ENCODE data around the gene FTSJ1.

The FTSJ1 gene

DNA sequence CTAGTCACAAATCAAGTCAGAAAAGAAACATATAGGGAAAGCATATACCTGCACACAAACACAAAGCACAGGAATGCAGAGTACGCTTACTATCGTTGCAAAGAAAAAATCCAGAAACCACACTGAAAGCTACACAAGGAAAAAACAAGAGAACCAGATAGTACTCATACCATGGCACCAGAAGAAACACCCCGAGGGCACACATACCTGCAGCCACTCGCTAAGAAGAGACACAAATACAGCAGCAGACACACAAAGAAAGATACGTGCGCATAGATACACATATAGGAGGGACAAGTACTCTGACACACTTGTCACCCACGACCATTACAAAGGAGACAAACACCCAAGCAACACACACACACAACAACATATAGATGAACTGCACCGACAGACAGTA, 4.5 kb upstream of the FTSJ1 start:
- DNase-seq = no peak

DNA sequence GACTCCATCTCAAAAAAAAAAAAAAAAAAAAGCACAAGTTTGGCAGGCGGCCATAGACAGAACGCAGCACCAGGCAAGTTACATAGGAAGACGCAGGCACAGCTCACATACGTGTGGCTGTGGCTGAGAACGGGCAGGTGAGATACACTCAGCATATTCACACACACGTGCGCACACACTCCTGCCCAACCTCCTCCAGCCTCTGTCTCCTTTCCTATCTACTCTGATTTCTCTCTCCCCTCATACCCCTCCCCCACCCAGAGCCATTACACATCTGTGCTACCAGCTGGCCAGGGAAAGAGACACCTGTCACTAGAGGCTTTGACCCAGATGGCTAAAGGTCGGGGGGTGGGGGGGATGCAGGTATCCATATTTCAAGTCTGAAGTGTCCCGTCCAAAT, 3.8 kb upstream of the FTSJ1 start:
- no peak for DNase-seq

- DNase-seq = no peak
Measured at GRCh38 chrX:48472851-48473703, 2.9 kb upstream of the FTSJ1 start.

- no peak for DNase-seq
Measured at GRCh38 chrX:48473704-48473990, 2.4 kb upstream of the FTSJ1 start.

GRCh38 chrX:48474127-48474526, 1.9 kb upstream of the FTSJ1 start:
- DNase-seq = peak; percentile 26

- no peak for DNase-seq
Measured at GRCh38 chrX:48474581-48474980, 1.4 kb upstream of the FTSJ1 start.

- DNase-seq = no peak
Measured at GRCh38 chrX:48475296-48475695, 703 bp upstream of the FTSJ1 start.

- no peak for DNase-seq
Measured at GRCh38 chrX:48476919-48477318, 920 bp downstream of the FTSJ1 start.

DNA sequence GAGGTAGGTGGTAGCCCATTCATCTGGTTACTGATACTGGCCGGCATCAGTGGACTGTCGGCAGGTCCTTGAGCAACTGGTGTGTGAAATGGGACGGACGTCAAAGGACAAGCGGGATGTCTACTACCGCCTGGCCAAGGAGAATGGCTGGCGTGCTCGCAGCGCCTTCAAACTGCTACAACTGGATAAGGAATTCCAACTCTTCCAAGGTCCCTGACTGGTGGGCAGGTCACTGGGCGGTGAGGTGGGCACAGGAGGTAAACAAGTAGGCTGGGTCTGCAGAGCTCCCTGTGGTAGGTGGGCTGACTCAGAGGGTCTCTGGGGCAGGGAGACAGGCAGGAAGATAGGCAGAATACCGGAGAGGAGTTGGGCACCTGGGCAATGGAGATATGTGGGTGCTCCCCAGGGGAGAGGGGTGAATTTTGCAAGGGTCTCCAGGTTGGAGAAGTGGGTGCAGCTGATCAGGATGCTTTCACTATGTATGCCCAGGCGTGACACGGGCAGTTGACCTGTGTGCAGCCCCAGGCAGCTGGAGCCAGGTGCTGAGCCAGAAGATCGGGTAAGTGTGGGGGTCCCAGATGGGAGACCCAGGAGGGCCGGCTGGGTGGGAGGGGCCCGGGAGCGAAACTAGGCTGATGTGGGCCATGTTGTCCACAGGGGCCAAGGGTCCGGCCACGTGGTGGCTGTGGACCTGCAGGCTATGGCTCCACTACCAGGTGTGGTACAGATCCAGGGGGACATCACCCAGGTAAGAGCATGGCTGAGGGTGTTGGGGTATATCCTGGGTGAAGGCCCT, 2.2 kb downstream of the FTSJ1 start:
- DNase-seq = no peak

DNA sequence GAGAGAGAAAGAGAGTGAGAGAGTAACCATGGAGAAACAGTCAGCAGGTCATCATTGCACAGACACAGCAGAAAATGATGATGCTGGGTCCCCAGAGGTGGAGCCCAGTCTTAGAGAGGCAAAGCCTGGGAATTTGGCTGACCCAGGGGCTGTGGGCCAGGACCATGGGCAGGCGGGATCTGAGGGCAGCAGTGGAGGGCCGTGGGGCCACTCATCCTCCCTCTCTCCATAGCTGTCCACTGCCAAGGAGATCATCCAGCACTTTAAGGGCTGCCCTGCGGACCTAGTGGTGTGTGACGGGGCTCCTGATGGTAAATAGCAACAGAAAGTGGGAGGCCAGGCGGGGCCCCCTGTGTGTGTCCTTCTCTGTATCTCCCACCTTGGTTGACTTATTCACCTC, 2.8 kb downstream of the FTSJ1 start:
- DNase-seq = no peak

- DNase-seq = no peak
Measured at GRCh38 chrX:48480142-48480541, 4.1 kb downstream of the FTSJ1 start.

GRCh38 chrX:48480583-48480982, 4.6 kb downstream of the FTSJ1 start:
- no peak for DNase-seq

DNA sequence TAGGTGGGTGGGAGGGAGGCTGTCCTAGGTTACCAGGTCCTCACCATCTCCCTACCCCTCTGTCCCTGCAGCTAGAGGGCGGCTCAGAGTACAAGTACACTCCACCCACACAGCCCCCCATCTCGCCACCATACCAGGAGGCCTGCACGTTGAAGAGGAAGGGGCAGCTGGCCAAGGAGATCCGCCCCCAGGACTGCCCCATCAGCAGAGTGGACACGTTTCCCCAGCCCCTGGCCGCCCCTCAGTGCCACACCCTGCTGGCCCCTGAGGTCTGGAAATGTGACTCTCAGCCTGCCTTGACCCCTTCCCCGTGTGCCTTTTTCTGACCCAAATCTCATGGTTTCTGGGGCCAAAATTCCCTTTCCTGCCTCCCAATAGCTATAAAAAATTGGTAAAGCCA, 6.5 kb downstream of the FTSJ1 start:
- no peak for DNase-seq

DNA sequence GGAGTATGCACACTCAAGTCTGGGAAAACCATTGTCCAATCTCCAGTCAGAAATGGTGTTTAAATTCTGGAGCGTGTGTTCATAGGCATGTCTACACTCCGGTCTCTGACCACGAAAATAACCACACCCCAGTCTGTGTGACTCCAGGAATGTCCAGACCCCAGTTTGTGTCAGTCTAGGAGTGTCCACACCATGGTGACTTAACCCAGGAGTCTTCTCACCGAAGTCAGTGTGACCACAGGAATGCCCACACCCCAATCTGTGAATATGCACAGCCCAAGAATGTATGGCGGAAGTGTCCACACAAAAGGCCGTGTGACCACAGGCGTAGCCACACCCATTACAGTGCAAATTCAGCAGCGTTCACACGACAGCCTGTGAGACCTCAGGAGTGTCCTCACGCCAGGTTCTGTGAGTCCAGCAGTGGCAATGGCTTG, 11.4 kb downstream of the FTSJ1 start:
- DNase-seq = peak; percentile 93

DNA sequence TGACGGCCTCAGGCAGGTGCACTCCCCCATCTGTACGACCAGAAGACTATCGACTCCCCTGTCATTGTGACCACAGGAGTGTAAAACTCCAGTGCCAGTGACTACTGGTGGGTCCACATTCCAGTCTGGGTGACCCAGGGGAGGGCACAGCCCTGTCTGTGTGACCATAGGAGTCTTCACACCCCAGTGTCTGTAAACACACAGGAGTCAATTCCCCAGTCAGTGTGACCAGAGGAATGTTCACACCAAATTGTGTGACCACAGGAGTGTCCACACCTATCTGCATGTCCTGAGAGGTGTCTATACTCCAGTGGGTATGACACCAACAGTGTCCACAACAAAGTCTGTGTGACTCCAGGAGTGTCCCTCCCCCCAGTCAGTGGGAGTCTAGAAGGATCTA, 12.0 kb downstream of the FTSJ1 start:
- no peak for DNase-seq

- DNase-seq = no peak
Measured at GRCh38 chrX:48489296-48489695, 13.3 kb downstream of the FTSJ1 start.

GRCh38 chrX:48489892-48490291, 13.9 kb downstream of the FTSJ1 start:
- DNase-seq = no peak

DNA sequence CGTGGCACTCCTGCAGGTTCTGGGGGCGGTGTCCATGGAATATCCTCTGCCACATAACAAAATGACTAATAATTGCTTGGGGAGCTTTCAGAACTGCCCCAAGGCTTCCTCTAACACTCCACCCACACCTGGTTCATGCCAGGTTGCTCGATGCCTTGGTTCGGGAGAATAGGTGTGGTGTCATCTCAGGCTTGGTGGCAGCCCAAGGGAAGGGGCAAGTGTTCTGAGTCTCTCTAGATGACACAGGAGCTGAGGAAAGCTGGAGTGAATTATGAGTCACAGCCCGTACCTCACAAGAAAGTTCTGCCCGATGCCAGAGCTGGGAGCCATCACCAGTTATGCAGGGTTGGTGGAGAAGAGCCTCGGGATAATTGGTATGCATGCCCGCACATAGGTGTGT, 14.7 kb downstream of the FTSJ1 start:
- peak; percentile 36 for DNase-seq

DNA sequence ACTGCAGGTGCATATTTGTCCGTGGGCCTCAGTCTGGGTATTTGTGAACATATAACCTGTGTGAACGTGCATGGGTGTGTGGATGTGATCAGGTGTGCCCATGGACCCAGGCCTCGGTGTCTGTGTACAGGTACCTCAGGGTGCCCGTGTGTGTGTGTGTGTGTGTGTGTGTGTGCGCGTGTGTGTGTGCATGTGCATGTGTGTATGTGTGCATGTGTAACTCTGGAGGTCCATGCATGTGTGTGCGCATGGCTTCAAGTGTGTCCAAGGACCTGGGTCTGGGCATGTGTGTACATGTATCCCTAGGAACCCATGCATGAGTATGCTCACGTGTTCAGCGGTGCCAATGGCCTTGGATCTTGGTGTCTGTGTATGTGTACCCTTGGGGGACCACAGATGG, 15.8 kb downstream of the FTSJ1 start:
- DNase-seq = no peak

- peak; percentile 64 for DNase-seq
Measured at GRCh38 chrX:48492293-48492910, 16.4 kb downstream of the FTSJ1 start.

DNA sequence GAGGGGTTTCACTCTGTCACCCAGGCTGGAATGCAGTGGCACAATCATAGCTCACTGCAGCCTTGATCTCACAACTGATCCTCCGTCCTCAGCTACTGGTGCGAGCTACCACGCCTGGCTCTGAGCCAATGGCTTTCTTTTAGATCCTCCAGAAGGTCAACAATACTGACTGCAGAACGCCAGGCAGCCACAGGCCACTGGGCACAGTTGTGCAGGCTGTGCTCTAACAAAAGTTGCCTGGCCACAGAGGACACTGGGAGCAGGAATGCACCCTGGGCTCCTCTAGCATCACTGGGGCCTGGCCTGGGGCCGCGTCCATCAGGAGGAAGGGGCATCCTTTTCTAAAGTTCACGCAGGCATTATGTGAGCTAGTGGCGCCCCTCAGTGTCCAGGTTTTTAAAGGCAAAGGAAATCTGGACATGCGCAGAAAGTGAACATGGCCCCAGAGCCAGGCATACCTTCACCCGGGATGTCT, 17.9 kb downstream of the FTSJ1 start:
- peak; percentile 47 for DNase-seq

GRCh38 chrX:48496660-48497059, 20.7 kb downstream of the FTSJ1 start:
- peak; percentile 15 for DNase-seq

DNA sequence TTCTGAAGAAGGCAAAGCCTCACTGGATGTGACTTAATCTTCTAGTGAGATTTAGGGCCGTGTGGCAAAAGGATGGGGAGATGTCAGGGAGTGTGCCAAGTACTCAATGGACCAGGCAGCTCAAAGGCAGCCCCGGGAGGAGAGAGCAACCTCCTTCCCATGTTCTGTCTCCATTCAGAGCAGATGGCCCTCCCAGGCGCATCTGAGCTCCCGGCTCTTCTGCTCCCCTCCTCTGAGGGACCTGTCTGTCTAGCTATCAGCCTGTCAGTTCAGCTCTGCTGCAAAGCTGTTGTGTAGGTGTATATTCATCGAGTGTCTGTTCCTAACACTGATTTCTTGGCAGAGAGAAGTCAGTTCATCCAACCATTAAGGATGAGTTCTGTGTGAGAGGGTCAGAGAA, 21.9 kb downstream of the FTSJ1 start:
- DNase-seq = no peak

DNA sequence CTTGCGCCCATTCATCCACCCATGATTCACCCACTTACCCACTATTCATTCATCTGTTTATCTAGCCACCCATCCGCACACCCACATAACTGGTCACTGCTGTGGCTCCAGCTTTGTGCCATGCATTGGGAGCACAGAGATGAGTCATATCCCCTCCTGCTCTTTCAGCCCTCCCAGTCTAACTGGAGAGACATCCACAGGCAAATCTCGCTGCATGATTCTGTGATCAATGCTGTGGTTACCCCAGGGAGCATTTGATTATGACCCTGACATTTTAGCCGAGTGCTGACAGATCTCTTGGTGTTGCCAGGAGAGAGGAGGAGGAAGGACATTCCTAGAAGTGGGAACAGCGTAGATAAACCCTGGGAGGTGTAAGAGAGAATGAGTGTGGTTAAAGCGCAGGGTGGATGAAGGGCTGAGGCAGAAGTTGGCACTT, 22.4 kb downstream of the FTSJ1 start:
- peak; percentile 84 for DNase-seq
